A673 (cell line): ENCODE measurements around the gene GABRA4. TPM values are rescaled to one million over a fixed set of nuclear protein-coding genes. Genes with fewer than 3 reads are reported as not detected.

Experiments used
- BruUV-seq: library from RNA; stranded (reverse); fragments of 400-500 nt; replicated peaks from 2 replicates; lab custom pipeline; 2021; lab: Mats Ljungman, UMichigan
- CTCF ChIA-PET: fragments of 300-600 bp; sonication (Branson Sonifier 250); formaldehyde crosslinking; loops from one replicate; lab custom pipeline; 2022; ENCODE audit warnings: antibody characterized with exemption; lab: Charles Lee
- POLR2A ChIA-PET: fragments of 300-600 bp; sonication (Branson Sonifier 250); formaldehyde crosslinking; loops from one replicate; lab custom pipeline; 2022; ENCODE audit warnings: antibody characterized with exemption; ENCODE audit not compliant: low non-redundant PET; lab: Charles Lee
- DNase-seq: peaks from one replicate; pipeline ENCODE4 v3.0.0-alpha.2; 2015; ENCODE audit warnings: low spot score
- H3K27ac ChIP-seq: fragments of 200-600 bp; sonication (generic); 2 replicates; pipeline ENCODE4 v1.5.1; 2016; ENCODE audit warnings: mixed run types, low read depth, mild to moderate bottlenecking, mixed read lengths, antibody characterized with exemption, low read length; ENCODE audit not compliant: poor library complexity, severe bottlenecking
- H3K27me3 ChIP-seq: fragments of 200-600 bp; sonication (generic); replicated peaks from 2 replicates; pipeline ENCODE4 v1.6.1; 2017; ENCODE audit warnings: mixed run types, low read depth, mild to moderate bottlenecking, mixed read lengths, antibody characterized with exemption, low read length; ENCODE audit not compliant: insufficient read depth, poor library complexity
- H3K36me3 ChIP-seq: fragments of 200-600 bp; sonication (generic); 2 replicates; pipeline ENCODE4 v1.6.1; 2016; ENCODE audit warnings: mixed run types, mild to moderate bottlenecking, mixed read lengths, antibody characterized with exemption, low read length; ENCODE audit not compliant: insufficient read depth, poor library complexity, severe bottlenecking
- H3K4me1 ChIP-seq: fragments of 200-600 bp; sonication (generic); 2 replicates; pipeline ENCODE4 v1.6.1; 2017; ENCODE audit warnings: mixed run types, mild to moderate bottlenecking, mixed read lengths, antibody characterized with exemption, low read length; ENCODE audit not compliant: insufficient read depth, poor library complexity, severe bottlenecking
- H3K4me3 ChIP-seq: fragments of 200-600 bp; sonication (generic); 2 replicates; pipeline ENCODE4 v1.5.1; 2016; ENCODE audit warnings: low read depth, mixed run types, mild to moderate bottlenecking, mixed read lengths, low read length; ENCODE audit not compliant: poor library complexity, severe bottlenecking
- H3K9me3 ChIP-seq: fragments of 200-600 bp; sonication (generic); 2 replicates; pipeline ENCODE4 v1.6.1; 2016; ENCODE audit warnings: mixed run types, low read depth, mild to moderate bottlenecking, mixed read lengths, antibody characterized with exemption, low read length; ENCODE audit not compliant: poor library complexity, severe bottlenecking
- CTCF ChIP-seq: fragments of 300-800, 200-600 bp; sonication (generic); conservative IDR thresholded peaks from 2 replicates; pipeline ENCODE4 v1.5.1; 2017; ENCODE audit warnings: low read depth, mild to moderate bottlenecking, antibody characterized with exemption, low read length, moderate library complexity, mixed read lengths
- EZH2 ChIP-seq: fragments of 200-600 bp; sonication (generic); IDR thresholded peaks from 2 replicates; pipeline ENCODE4 v1.6.1; 2017; ENCODE audit warnings: borderline replicate concordance, low read depth, mild to moderate bottlenecking, mixed read lengths, antibody characterized with exemption, low read length; ENCODE audit not compliant: poor library complexity, severe bottlenecking
- intact Hi-C: fragments of 100-400 bp; cut with micrococcal nuclease; formaldehyde crosslinking; loops from one replicate; pipeline ENCODE4 v1.10.0; 2022; ENCODE audit not compliant: unreplicated experiment
- total RNA-seq: library from RNA; stranded (reverse); gene quantifications from 2 replicates; pipeline ENCODE4 v1.2.3, GENCODE V29; 2021

GABRA4 gene
- total RNA-seq, 1 experiment from 2014 or later, result 0.58 TPM

DNA sequence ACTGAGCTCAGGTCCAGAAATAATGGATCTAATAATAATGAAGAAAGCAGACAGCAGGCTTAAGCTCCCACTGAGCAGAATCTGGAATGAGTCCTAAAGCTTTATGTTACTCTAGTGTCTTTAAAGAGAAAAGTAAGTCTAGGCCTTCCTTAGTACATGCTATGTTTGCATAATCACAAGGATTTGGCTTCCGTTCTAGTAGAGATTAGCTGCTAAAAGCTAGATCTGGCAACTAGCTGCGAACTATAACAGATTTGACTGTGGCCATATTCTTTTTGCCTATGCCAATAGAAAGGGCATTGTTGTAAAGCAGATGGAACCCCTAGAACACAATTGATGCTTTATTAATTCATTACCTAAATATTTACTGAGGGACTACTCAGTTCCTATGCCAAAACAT lies 103.3 kb downstream of the GABRA4 start:
- Histone ChIP-seq H3K27ac (no peak overlapping the region), H3K27me3 (no peaks in the 10 kb centered on the region), H3K4me1 (peaks cover 7% of the 10 kb centered on the region), H3K9me3 (no peaks in the 10 kb centered on the region), H3K36me3 (no peaks in the 10 kb centered on the region), H3K4me3 (no peak overlapping the region)
- no TSS peak for BruUV-seq
- POLR2A ChIA-PET, result no interaction called here
- intact Hi-C loops, result no loop called here
- DNase-seq, result peak; percentile 65
- CTCF ChIA-PET, result no interaction called here
- TF ChIP-seq CTCF, result no peak
- TF ChIP-seq EZH2, result no peak

DNA sequence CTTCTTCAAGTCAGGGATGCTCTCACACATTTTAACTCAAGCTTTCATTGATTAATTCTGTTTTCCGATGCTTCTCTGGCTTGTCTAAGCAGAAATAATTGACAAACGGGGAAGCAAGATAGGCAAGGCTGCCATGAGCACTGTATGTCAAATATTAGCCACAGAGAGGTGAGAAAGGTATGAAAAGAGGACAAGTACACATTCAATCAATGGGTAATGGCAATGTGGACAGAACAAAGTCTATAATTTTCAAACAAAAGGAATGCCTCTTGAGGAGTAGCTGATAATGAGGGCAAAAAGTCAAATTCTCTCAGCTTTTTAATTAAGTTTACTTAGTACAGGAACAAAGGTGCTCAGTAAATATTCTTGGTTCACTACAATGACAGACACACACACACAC lies 104.0 kb downstream of the GABRA4 start:
- no peak overlapping the region for H3K4me3 ChIP-seq
- peaks cover 7% of the 10 kb centered on the region for H3K4me1 ChIP-seq
- TF ChIP-seq CTCF (no peak), EZH2 (no peak)
- no peak overlapping the region for H3K27ac ChIP-seq
- H3K9me3 ChIP-seq, result no peaks in the 10 kb centered on the region
- ChIA-PET CTCF (no interaction called here), POLR2A (no interaction called here)
- DNase-seq, result no peak
- H3K36me3 ChIP-seq, result no peaks in the 10 kb centered on the region
- no peaks in the 10 kb centered on the region for H3K27me3 ChIP-seq
- BruUV-seq, result no TSS peak
- intact Hi-C loops, result no loop called here

GRCh38 chr4:46886711-46887110 lies 106.7 kb downstream of the GABRA4 start:
- H3K36me3 ChIP-seq, result no peaks in the 10 kb centered on the region
- no peak overlapping the region for H3K27ac ChIP-seq
- ChIA-PET CTCF (interaction anchor here (0.7 kb wide), 1 partner anchor 149 kb away, joined by 3 read pairs; no protein-coding TSS in a partner anchor), POLR2A (no interaction called here)
- no peaks in the 10 kb centered on the region for H3K9me3 ChIP-seq
- no TSS peak for BruUV-seq
- peaks cover 4% of the 10 kb centered on the region for H3K27me3 ChIP-seq
- DNase-seq, result peak; percentile 21
- H3K4me1 ChIP-seq, result peaks cover 7% of the 10 kb centered on the region
- intact Hi-C loops, result no loop called here
- TF ChIP-seq CTCF (peak; percentile 46), EZH2 (no peak)
- no peak overlapping the region for H3K4me3 ChIP-seq
